GM13977 (cell line): Measurements from ENCODE around the gene PIGM.

Experiments
- DNase-seq: peaks from one replicate; pipeline ENCODE4 v3.0.0; 2012; ENCODE audit warnings: low spot score
- CTCF ChIP-seq: IDR thresholded peaks from 2 replicates; pipeline ENCODE4 v1.5.1; 2012; ENCODE audit warnings: mild to moderate bottlenecking, control low read depth; ENCODE audit not compliant: insufficient read depth; ENCODE audit errors: extremely low read depth, missing control alignments
- in situ Hi-C: fragments of 300-500 bp; cut with MboI; formaldehyde crosslinking; loops from one replicate; pipeline ENCODE4 v1.12.0; 2022; ENCODE audit warnings: low sequenced_read_pairs, low pct_unique_long_range_greater_than_20kb, mixed read lengths, inconsistent platforms; ENCODE audit not compliant: unreplicated experiment

Gene PIGM

GRCh38 chr1:159993911-159994310 lies 37.9 kb downstream of the PIGM start:
- no peak for DNase-seq
- no peak for TF ChIP-seq CTCF
- in situ Hi-C loops: no loop called here

GRCh38 chr1:159992161-159992560 lies 39.6 kb downstream of the PIGM start:
- no peak for DNase-seq
- TF ChIP-seq CTCF: no peak
- in situ Hi-C loops: no loop called here

- DNase-seq: no peak
- in situ Hi-C loops: no loop called here
- no peak for TF ChIP-seq CTCF
Measured at GRCh38 chr1:159991513-159991912, 40.3 kb downstream of the PIGM start.

- no peak for TF ChIP-seq CTCF
- DNase-seq: no peak
- in situ Hi-C loops: no loop called here
Measured at GRCh38 chr1:159990005-159990404, 41.8 kb downstream of the PIGM start.

GRCh38 chr1:159989581-159989980 lies 42.2 kb downstream of the PIGM start:
- in situ Hi-C loops: no loop called here
- DNase-seq: no peak
- no peak for TF ChIP-seq CTCF

GRCh38 chr1:159988006-159988405 lies 43.8 kb downstream of the PIGM start:
- in situ Hi-C loops: no loop called here
- TF ChIP-seq CTCF: no peak
- DNase-seq: no peak

- in situ Hi-C loops: no loop called here
- DNase-seq: no peak
- TF ChIP-seq CTCF: no peak
Measured at GRCh38 chr1:159987186-159987585, 44.6 kb downstream of the PIGM start.
